ENCODE data around the gene ESPNL.
"Not testable (repeated sequence)": the region's sequence is repeated elsewhere in the genome, so short reads cannot be mapped to it uniquely, and the experiment has no call there.

ESPNL gene

GRCh38 chr2:238100049-238100820 is at the start of gene ESPNL:
Gene ESPNL (plus strand): TSS chr2:238100340. CDS start chr2:238100420, 80 bp downstream.
- no peak for DNase-seq

GRCh38 chr2:238053191-238053776 is 46.9 kb upstream of the ESPNL start:
- no peak for DNase-seq

- DNase-seq = no peak
Measured at GRCh38 chr2:238055841-238056240, 44.3 kb upstream of the ESPNL start.

GRCh38 chr2:238057696-238058575 is 42.2 kb upstream of the ESPNL start:
- DNase-seq = not testable (repeated sequence)

- DNase-seq = no peak
Measured at GRCh38 chr2:238059505-238059904, 40.6 kb upstream of the ESPNL start.

- DNase-seq = no peak
Measured at GRCh38 chr2:238060096-238060541, 40.0 kb upstream of the ESPNL start.

- DNase-seq = peak; percentile 97
Measured at GRCh38 chr2:238060542-238061314, 39.4 kb upstream of the ESPNL start, which contains the start of gene SCLY. Gene SCLY (plus strand): TSS chr2:238061001. CDS start chr2:238061055, 54 bp downstream.

GRCh38 chr2:238061315-238062202 is 38.6 kb upstream of the ESPNL start:
- no peak for DNase-seq

- no peak for DNase-seq
Measured at GRCh38 chr2:238063414-238064189, 36.5 kb upstream of the ESPNL start.

- DNase-seq = no peak
Measured at GRCh38 chr2:238064376-238064775, 35.8 kb upstream of the ESPNL start.

- no peak for DNase-seq
Measured at GRCh38 chr2:238065071-238065846, 34.9 kb upstream of the ESPNL start.

GRCh38 chr2:238066218-238066617 is 33.9 kb upstream of the ESPNL start:
- no peak for DNase-seq

GRCh38 chr2:238066718-238067117 is 33.4 kb upstream of the ESPNL start:
- DNase-seq = not testable (repeated sequence)

- DNase-seq = no peak
Measured at GRCh38 chr2:238067939-238068338, 32.2 kb upstream of the ESPNL start.

- DNase-seq = peak; percentile 33
Measured at GRCh38 chr2:238069021-238069709, 31.0 kb upstream of the ESPNL start.

GRCh38 chr2:238069877-238070276 is 30.3 kb upstream of the ESPNL start:
- no peak for DNase-seq

- no peak for DNase-seq
Measured at GRCh38 chr2:238075397-238075796, 24.7 kb upstream of the ESPNL start.

GRCh38 chr2:238077292-238077691 is 22.8 kb upstream of the ESPNL start:
- DNase-seq = no peak

GRCh38 chr2:238079874-238080327 is 20.2 kb upstream of the ESPNL start:
- DNase-seq = no peak
